Testis (tissue), 3 donors: ENCODE results near the gene CARD19. TPM values are rescaled to one million over a fixed set of nuclear protein-coding genes. Genes with fewer than 3 reads are reported as not detected.
"Not testable (repeated sequence)": the region's sequence is repeated elsewhere in the genome, so short reads cannot be mapped to it uniquely, and the experiment has no call there.

Experiments used
- DNase-seq: peaks from one replicate; pipeline ENCODE4 v3.0.0-alpha.2; 2019
- H3K27ac ChIP-seq, 2 donors: fragments of 200-600 bp; sonication (generic); one replicate each; pipeline ENCODE4 v1.5.1; 2019
- H3K27me3 ChIP-seq: fragments of 200-600 bp; sonication (generic); one replicate; pipeline ENCODE4 v1.5.1; 2019
- H3K36me3 ChIP-seq: fragments of 200-600 bp; sonication (generic); one replicate; pipeline ENCODE4 v1.5.1; 2017; ENCODE audit warnings: low read depth; ENCODE audit errors: missing control alignments
- H3K4me1 ChIP-seq: fragments of 200-600 bp; sonication (generic); one replicate; pipeline ENCODE4 v1.5.1; 2019
- H3K4me3 ChIP-seq, 2 donors: fragments of 200-600 bp; sonication (generic); one replicate each; pipeline ENCODE4 v1.5.1; 2017 to 2019
- H3K9me3 ChIP-seq: fragments of 200-600 bp; sonication (generic); one replicate; pipeline ENCODE4 v1.5.1; 2017
- POLR2A ChIP-seq: fragments of 450-650 bp; IDR thresholded peaks from one replicate; pipeline ENCODE4 v1.6.1; 2017; ENCODE audit warnings: antibody characterized with exemption, mild to moderate bottlenecking, moderate library complexity
- WGBS, 2 donors: methylation state at CpG; one replicate each; pipeline ENCODE4 v1.1.5; 2018; 5-methylcytosine and 5-hydroxymethylcytosine counted together
- intact Hi-C: fragments of 100-400 bp; cut with DNase I; formaldehyde crosslinking; loops from one replicate; pipeline ENCODE4 v1.15.1; 2023; ENCODE audit warnings: low total_unique reads
- polyA plus RNA-seq: library from polyadenylated mRNA; stranded (reverse); fragments of 350-450 nt; fragmentation: Illumina TruSeq; extraction: RNeasy Lipid Tissue Mini Kit (QIAGEN cat#74804); gene quantifications from one replicate; pipeline ENCODE4 v1.2.3, GENCODE V29; 2014; ENCODE audit warnings: low read depth, low replicate concordance; ENCODE audit not compliant: insufficient read depth
- total RNA-seq, 2 donors: library from RNA; depleted of rRNA; stranded (reverse); fragments of >200 nt; gene quantifications; one replicate each; pipeline ENCODE4 v1.2.3, GENCODE V29; 2016
- TF ChIP-seq, protein P1 (sequence below), 3 experiments: fragments of 450-650 bp in 2 of 3; fragments of 200-600 bp in 1 of 3; sonication (generic) in 1 of 3; IDR thresholded peaks; one replicate each; pipeline ENCODE4 v1.5.1; 2016 to 2019; ENCODE audit warnings: antibody characterized with exemption in 3 of 3, mild to moderate bottlenecking in 2 of 3, moderate library complexity in 1 of 3

The CARD19 gene
- total and polyA plus RNA-seq, 3 donors from 2014 or later = 99.4 to 147 (median 138) TPM

DNA sequence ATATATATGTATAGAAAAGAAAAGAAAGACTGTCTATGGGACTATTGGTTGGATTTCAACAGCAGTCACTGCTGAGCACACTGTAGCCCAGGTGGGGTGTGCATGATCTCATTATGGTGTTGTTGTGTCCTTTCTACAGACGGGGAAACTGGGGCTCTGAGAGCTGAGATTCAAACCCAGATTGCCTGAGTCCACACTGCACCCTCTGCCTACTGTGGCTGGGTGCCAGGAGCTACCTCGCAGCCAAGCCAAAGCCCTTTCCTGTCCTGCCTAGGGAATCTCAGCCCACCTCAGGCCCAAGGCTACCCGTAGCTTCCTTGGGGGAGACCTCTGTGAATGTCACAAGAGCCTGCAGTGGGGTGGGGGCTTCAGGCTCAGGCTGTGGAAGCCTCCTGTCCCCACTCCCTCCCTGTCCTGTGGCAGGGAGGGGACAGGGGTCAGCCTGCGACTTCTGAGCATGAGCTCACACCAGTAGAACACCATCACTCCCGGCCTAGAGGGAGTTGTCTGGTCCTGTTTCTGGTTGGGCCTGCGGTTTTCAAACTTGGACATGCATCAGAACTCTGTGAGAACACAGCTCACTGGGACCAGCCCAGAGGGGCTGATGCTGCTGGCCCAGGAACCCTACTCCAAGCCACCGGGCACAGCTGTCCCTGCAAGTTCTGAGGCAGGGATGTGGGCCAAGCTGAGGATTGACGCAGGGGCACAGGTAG is 45.9 kb downstream of the CARD19 start:
- Histone ChIP-seq H3K27ac (no peak overlapping the region), H3K27me3 (no peaks in the 10 kb centered on the region), H3K4me1 (peaks cover 4% of the 10 kb centered on the region), H3K36me3 (no peaks in the 10 kb centered on the region), H3K4me3 (no peak overlapping the region), H3K9me3 (no peaks in the 10 kb centered on the region)
- TF ChIP-seq, protein P1, sequence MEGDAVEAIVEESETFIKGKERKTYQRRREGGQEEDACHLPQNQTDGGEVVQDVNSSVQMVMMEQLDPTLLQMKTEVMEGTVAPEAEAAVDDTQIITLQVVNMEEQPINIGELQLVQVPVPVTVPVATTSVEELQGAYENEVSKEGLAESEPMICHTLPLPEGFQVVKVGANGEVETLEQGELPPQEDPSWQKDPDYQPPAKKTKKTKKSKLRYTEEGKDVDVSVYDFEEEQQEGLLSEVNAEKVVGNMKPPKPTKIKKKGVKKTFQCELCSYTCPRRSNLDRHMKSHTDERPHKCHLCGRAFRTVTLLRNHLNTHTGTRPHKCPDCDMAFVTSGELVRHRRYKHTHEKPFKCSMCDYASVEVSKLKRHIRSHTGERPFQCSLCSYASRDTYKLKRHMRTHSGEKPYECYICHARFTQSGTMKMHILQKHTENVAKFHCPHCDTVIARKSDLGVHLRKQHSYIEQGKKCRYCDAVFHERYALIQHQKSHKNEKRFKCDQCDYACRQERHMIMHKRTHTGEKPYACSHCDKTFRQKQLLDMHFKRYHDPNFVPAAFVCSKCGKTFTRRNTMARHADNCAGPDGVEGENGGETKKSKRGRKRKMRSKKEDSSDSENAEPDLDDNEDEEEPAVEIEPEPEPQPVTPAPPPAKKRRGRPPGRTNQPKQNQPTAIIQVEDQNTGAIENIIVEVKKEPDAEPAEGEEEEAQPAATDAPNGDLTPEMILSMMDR (IDR thresholded peaks at IDR 0.05) = no peak
- no peak for TF ChIP-seq POLR2A
- DNase-seq = no peak
- intact Hi-C loops = no loop called here
- 85 to 89% methylated on average over 4 to 8 of the region's 8 CpGs for WGBS, 2 donors

DNA sequence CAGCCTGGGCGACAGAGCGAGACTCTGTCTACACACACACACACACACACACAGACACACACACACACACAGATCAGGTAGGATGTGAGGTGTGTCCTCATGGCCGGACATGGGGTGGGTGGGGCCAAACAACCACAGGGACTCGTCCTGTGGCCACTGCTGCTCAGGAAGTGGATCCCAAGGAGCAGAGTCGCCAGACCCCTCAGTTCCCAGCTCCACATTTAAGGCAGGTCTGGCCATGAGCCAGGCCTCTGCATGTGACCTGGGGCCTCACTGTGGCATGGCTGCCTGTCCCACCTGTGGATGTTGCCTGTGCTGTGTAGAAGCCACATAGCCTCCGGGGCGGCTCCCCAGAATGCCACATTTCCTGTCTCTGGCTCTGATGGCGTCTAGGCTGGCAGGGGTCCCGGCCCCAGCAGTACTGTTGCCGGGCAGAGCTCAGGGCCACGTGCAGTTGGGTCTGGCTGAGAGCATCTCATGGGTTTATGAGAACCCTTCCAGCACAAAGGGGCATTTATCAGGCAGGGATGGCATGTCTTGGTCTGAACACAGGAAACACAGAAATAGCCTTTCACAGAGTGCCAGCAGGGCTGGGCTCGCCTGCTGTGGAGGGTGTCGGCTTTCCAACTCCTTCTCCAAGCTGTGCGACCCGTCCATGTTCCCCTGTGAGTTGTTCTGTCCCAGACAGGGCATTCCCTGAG is 48.0 kb downstream of the CARD19 start:
- 51 to 64% methylated on average over 4 to 14 of the region's 15 CpGs for WGBS, 2 donors
- DNase-seq = no peak
- Histone ChIP-seq H3K4me3 (no peak overlapping the region), H3K27me3 (no peaks in the 10 kb centered on the region), H3K9me3 (no peaks in the 10 kb centered on the region), H3K36me3 (no peaks in the 10 kb centered on the region), H3K4me1 (peaks cover 4% of the 10 kb centered on the region), H3K27ac (no peak overlapping the region)
- intact Hi-C loops = no loop called here
- TF ChIP-seq, protein P1 (IDR thresholded peaks at IDR 0.05) = no peak
- TF ChIP-seq POLR2A = no peak

DNA sequence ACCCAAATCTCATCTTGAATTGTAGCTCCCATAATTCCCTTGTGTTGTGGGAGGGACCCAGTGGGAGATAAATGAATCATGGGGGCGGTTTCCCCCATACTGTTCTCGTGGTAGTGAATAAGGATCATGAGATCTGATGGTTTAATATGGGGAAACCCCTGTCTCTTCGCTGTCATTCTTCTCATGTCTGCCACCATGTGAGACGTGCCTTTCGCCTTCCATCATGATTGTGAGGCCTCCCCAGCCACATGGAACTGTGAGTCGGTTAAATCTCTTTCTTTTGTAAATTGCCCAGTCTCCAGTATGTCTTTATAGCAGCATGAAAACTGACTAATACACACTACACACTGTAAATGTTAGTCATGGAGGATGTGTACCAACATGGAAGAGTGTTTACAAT is 50.7 kb downstream of the CARD19 start:
- H3K4me1 ChIP-seq, intact Hi-C loops, H3K27ac ChIP-seq: not testable (repeated sequence)

DNA sequence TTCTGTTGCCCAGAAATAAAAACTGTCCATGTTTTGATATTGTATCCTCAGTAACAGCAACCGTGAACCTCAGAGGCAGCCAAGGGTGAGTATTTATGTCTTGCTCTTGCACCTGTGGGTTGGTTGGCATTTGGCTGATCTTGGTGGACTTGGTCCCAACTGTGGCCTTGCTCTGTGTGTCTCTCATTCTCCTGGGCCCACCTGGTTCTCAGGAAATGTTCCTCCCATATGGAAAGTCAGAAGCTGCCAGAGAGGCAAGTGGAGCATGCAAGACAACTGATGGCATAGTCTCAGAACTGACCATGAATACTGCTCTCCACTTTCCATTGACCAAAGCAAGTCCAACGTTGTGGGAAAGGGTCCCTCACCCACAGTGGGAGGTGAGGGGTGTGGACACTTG is 51.6 kb downstream of the CARD19 start:
- Histone ChIP-seq H3K4me1 (peaks cover 4% of the 10 kb centered on the region), H3K36me3 (no peaks in the 10 kb centered on the region), H3K27me3 (no peaks in the 10 kb centered on the region), H3K9me3 (no peaks in the 10 kb centered on the region), H3K27ac (no peak overlapping the region), H3K4me3 (no peak overlapping the region)
- intact Hi-C loops = no loop called here
- TF ChIP-seq, protein P1 (IDR thresholded peaks at IDR 0.05) = no peak
- no peak for TF ChIP-seq POLR2A
- WGBS, 2 donors = 79 to 84% methylated on average over 2 of the region's 2 CpGs
- DNase-seq = no peak

More for the DNA sequence above, 50.7 kb downstream of the CARD19 start:
- DNase-seq, H3K36me3 ChIP-seq, H3K27me3 ChIP-seq, H3K9me3 ChIP-seq, H3K4me3 ChIP-seq: not testable (repeated sequence)
- WGBS, 2 donors = 90 to 93% methylated on average over 6 of the region's 6 CpGs

DNA sequence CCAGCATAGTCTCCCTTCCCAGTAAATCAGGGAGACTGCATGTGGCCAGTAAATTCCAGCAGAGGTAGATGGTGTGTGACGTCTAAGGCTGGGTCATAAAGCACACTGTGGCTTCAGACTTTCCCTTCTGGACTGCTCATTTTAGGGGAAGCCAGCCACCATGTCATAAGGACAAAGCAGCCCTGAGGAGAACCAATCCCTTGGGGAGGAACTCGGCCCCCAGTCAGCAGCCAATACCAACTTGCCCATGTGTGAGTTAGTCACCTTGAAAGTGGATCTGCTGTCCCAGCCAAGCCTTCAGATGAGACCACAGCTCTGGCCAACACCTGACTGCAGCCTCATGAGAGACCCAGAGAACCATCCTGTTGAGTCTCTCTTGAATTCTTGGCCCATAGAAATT is 52.7 kb downstream of the CARD19 start:
- WGBS, 2 donors = 94 to 98% methylated on average over 2 of the region's 2 CpGs
- Histone ChIP-seq H3K9me3 (no peaks in the 10 kb centered on the region), H3K36me3 (no peaks in the 10 kb centered on the region), H3K4me3 (no peak overlapping the region), H3K27me3 (no peaks in the 10 kb centered on the region), H3K27ac (no peak overlapping the region), H3K4me1 (peaks cover 4% of the 10 kb centered on the region)
- TF ChIP-seq, protein P1 (IDR thresholded peaks at IDR 0.05) = no peak
- TF ChIP-seq POLR2A = no peak
- intact Hi-C loops = no loop called here
- DNase-seq = no peak
